HepG2 (cell line): Measurements from ENCODE around the gene IAH1. TPM values are rescaled to one million over a fixed set of nuclear protein-coding genes. Genes with fewer than 3 reads are reported as not detected.

Source experiments
- ATAC-seq: fragments of 200-7000 bp; cut with Tn5 transposase; 3 replicates; pipeline ENCODE4 v1.9.1; 2020; ENCODE audit warnings: mild to moderate bottlenecking, moderate library complexity
- BruUV-seq: library from RNA; stranded (reverse); fragments of 400-500 nt; replicated peaks from 2 replicates; lab custom pipeline; 2021; lab: Mats Ljungman, UMichigan
- CTCF ChIA-PET: fragments of 300-600 bp; formaldehyde crosslinking; extraction: SDS; loops from one replicate; lab custom pipeline; 2021; ENCODE audit warnings: low total read pairs, inconsistent platforms, low intra/inter-chr PET ratio; lab: Yijun Ruan, JAX
- POLR2A ChIA-PET: fragments of 350-600 bp; sonication (Branson Sonifier 250); formaldehyde crosslinking; loops from one replicate; lab custom pipeline; 2020; ENCODE audit warnings: antibody characterized with exemption, inconsistent platforms; lab: Yijun Ruan, JAX
- DNase-seq: peaks from one replicate; pipeline ENCODE4 v3.0.0-alpha.2; 2015; ENCODE audit warnings: low spot score
- FAIRE-seq: peaks from 3 replicates; lab custom pipeline; 2011; peaks lifted over from hg19 to GRCh38; lab: Jason Lieb, UNC
- H2AFZ ChIP-seq: one replicate; pipeline ENCODE4 v1.6.1; 2011; ENCODE audit warnings: low read length, inconsistent platforms
- H3K27ac ChIP-seq: fragments of 300-600 bp; 3 replicates; pipeline ENCODE4 v1.8.0; 2011; ENCODE audit warnings: mixed run types, mild to moderate bottlenecking, mixed read lengths, low read length, inconsistent platforms; ENCODE audit not compliant: insufficient read depth; ENCODE audit errors: extremely low read length
- H3K27me3 ChIP-seq, 2 experiments: fragments of 200-600 bp in 1 of 2; 2 replicates in 1 of 2; 3 replicates in 1 of 2; pipeline versions ENCODE4 v1.6.0 to v1.8.0; 2011; ENCODE audit warnings: low read length in 2 of 2, mild to moderate bottlenecking in 2 of 2, moderate library complexity in 2 of 2, inconsistent platforms in 1 of 2; ENCODE audit not compliant: insufficient read depth in 2 of 2, control insufficient read depth in 1 of 2
- H3K36me3 ChIP-seq, 2 experiments: fragments of 200-600 bp in 1 of 2; replicated peaks in 1 of 2; 2 replicates in 1 of 2; 3 replicates in 1 of 2; pipeline versions ENCODE4 v1.5.1 to v1.8.0; 2011; ENCODE audit warnings: low read length in 2 of 2, inconsistent platforms in 1 of 2; ENCODE audit not compliant: insufficient read depth in 2 of 2, control insufficient read depth in 1 of 2
- H3K4me1 ChIP-seq: 2 replicates; pipeline ENCODE4 v1.5.1; 2012; ENCODE audit warnings: low read length, inconsistent platforms; ENCODE audit not compliant: insufficient read depth
- H3K4me2 ChIP-seq: 2 replicates; pipeline ENCODE4 v1.6.0; 2011; ENCODE audit warnings: low read depth, low read length, inconsistent platforms
- H3K4me3 ChIP-seq, 3 experiments: fragments of 200-600 bp in 1 of 3; sonication (generic), shearing (Covaris generic) in 1 of 3; replicated peaks in 1 of 3; 2 replicates each; pipeline ENCODE4 v1.5.1; 2011 to 2016; ENCODE audit warnings: low read length in 3 of 3, inconsistent platforms in 2 of 3, low read depth in 2 of 3, mild to moderate bottlenecking in 2 of 3, control low read depth in 1 of 3, mixed read lengths in 1 of 3; ENCODE audit not compliant: insufficient read depth in 1 of 3
- H3K79me2 ChIP-seq: one replicate; pipeline ENCODE4 v1.6.1; 2011; ENCODE audit warnings: low read length, inconsistent platforms; ENCODE audit not compliant: insufficient read depth
- H3K9ac ChIP-seq: 2 replicates; pipeline ENCODE4 v1.6.0; 2011; ENCODE audit warnings: mild to moderate bottlenecking, low read depth, low read length, inconsistent platforms; ENCODE audit not compliant: insufficient read depth
- H3K9me3 ChIP-seq: 2 replicates; pipeline ENCODE4 v1.5.1; 2012; ENCODE audit warnings: mild to moderate bottlenecking, low read length
- H4K20me1 ChIP-seq: 2 replicates; pipeline ENCODE4 v1.6.0; 2011; ENCODE audit warnings: inconsistent platforms, mild to moderate bottlenecking, low read length, moderate library complexity; ENCODE audit not compliant: insufficient read depth
- ETV5 ChIP-seq: IDR thresholded peaks from 2 replicates; pipeline ENCODE4 v1.6.1; 2018; ENCODE audit warnings: missing biosample characterization, missing genetic modification reagents, inconsistent platforms, borderline replicate concordance
- FOXM1 ChIP-seq: sonication (generic); formaldehyde crosslinking; IDR thresholded peaks from 2 replicates; pipeline ENCODE4 v1.5.0; 2020; ENCODE audit warnings: missing genetic modification reagents
- MIXL1 ChIP-seq: IDR thresholded peaks from 2 replicates; pipeline ENCODE4 v1.6.1; 2016
- PHF21A ChIP-seq: sonication (generic); formaldehyde crosslinking; IDR thresholded peaks from 2 replicates; pipeline ENCODE4 v1.5.0; 2020; ENCODE audit warnings: mild to moderate bottlenecking, missing genetic modification reagents
- RBAK ChIP-seq: sonication (generic); formaldehyde crosslinking; IDR thresholded peaks from 2 replicates; pipeline ENCODE4 v1.5.1; 2020; ENCODE audit warnings: mild to moderate bottlenecking, missing genetic modification reagents
- SAP130 ChIP-seq: IDR thresholded peaks from 2 replicates; pipeline ENCODE4 v1.6.1; 2016; ENCODE audit warnings: low read depth
- SNAPC5 ChIP-seq: sonication (generic); formaldehyde crosslinking; IDR thresholded peaks from 2 replicates; pipeline ENCODE4 v1.8.1; 2023; ENCODE audit warnings: mild to moderate bottlenecking, missing genetic modification reagents, borderline replicate concordance
- TGIF2 ChIP-seq: IDR thresholded peaks from 2 replicates; pipeline ENCODE4 v1.6.1; 2016; ENCODE audit warnings: control low read depth, missing compliant biosample characterization
- ZNF180 ChIP-seq: sonication (generic); formaldehyde crosslinking; IDR thresholded peaks from 2 replicates; pipeline ENCODE4 v1.4.0; 2020; ENCODE audit warnings: low read depth, missing genetic modification reagents, borderline replicate concordance
- ZNF460 ChIP-seq: sonication (generic); formaldehyde crosslinking; IDR thresholded peaks from 2 replicates; pipeline ENCODE4 v1.5.1; 2020; ENCODE audit warnings: missing genetic modification reagents, mild to moderate bottlenecking, borderline replicate concordance
- ZNF678 ChIP-seq: sonication (generic); formaldehyde crosslinking; IDR thresholded peaks from 2 replicates; pipeline ENCODE4 v1.4.0; 2020; ENCODE audit warnings: mild to moderate bottlenecking, missing genetic modification reagents
- ZNF781 ChIP-seq: sonication (generic); formaldehyde crosslinking; IDR thresholded peaks from 2 replicates; pipeline ENCODE4 v1.5.1; 2020; ENCODE audit warnings: borderline replicate concordance, mild to moderate bottlenecking, missing genetic modification reagents; ENCODE audit errors: not compliant biosample characterization
- WGBS: methylation state at CpG from one replicate; pipeline ENCODE4 v1.1.6; 2017; ENCODE audit warnings: low lambda C conversion rate; 5-methylcytosine and 5-hydroxymethylcytosine counted together
- in situ Hi-C: cut with HindIII; loops from 2 replicates; pipeline ENCODE4 v1.10.0; 2017; ENCODE audit warnings: low pct_unique_long_range_greater_than_20kb; ENCODE audit not compliant: extremely low pct_ligation_motif_present
- intact Hi-C: fragments of 100-400 bp; cut with micrococcal nuclease; formaldehyde crosslinking; loops from one replicate; pipeline ENCODE4 v1.10.0; 2022; ENCODE audit not compliant: unreplicated experiment
- polyA plus RNA-seq, 8 experiments: library from polyadenylated mRNA; depleted of rRNA in 3 of 8; stranded (reverse) in 7 of 8; unstranded in 1 of 8; fragments of >200 nt; fragmentation: Illumina TruSeq in 4 of 8; extraction: Trizol in 4 of 8; gene quantifications; 2 replicates each; pipeline versions ENCODE4 v1.2.1 to v1.2.3, GENCODE V29; 2011 to 2016; ENCODE audit warnings: low read depth in 4 of 8, missing spikeins in 1 of 8, mixed read lengths in 1 of 8; ENCODE audit not compliant: insufficient read depth in 1 of 8
- total RNA-seq, 5 experiments: library from RNA; depleted of rRNA; stranded (reverse); fragments of >200 nt; fragmentation: Illumina TruSeq; extraction: Trizol; gene quantifications; 2 replicates each; pipeline ENCODE4 v1.2.3, GENCODE V29; 2016; ENCODE audit warnings: low read depth in 1 of 5

The IAH1 gene
- total and polyA plus RNA-seq, 2 of the 13 experiments (the other 11 are each of a cell fraction or from before 2014, with no cell fraction given), result 43.6 to 44.4 TPM

GRCh38 chr2:9462886-9463697 lies 11.3 kb upstream of the IAH1 start:
- BruUV-seq, result TSS peak; percentile 32
- Histone ChIP-seq H2AFZ (no peak overlapping the region), H3K27me3 (no peaks in the 10 kb centered on the region), H3K4me1 (peaks cover 8% of the 10 kb centered on the region; the same call in 1 of the 2 replicates), H3K27ac (no peak overlapping the region), H3K4me2 (no peak overlapping the region), H3K36me3 (peaks cover 11 to 41% of the 10 kb centered on the region in 2 experiments), H4K20me1 (no peaks in the 10 kb centered on the region), H3K4me3 (no peak overlapping the region), H3K79me2 (no peaks in the 10 kb centered on the region), H3K9me3 (no peaks in the 10 kb centered on the region), H3K9ac (no peak overlapping the region)
- FAIRE-seq (no peak), DNase-seq (no peak), ATAC-seq (no peak)
- WGBS, result 98% methylated on average over 6 of the region's 6 CpGs
- ChIA-PET POLR2A (no interaction called here), CTCF (no interaction called here)
- intact Hi-C loops (no loop called here), in situ Hi-C loops (no loop called here)
- TF ChIP-seq ZNF180 (CRISPR knock-in tag) (no peak), ZNF781 (CRISPR knock-in tag) (no peak), MIXL1 (CRISPR knock-in tag) (no peak), ETV5 (CRISPR knock-in tag) (no peak), ZNF678 (no peak), SAP130 (no peak), PHF21A (CRISPR knock-in tag) (no peak), ZNF460 (CRISPR knock-in tag) (no peak), RBAK (CRISPR knock-in tag) (no peak), TGIF2 (CRISPR knock-in tag) (no peak), SNAPC5 (CRISPR knock-in tag) (no peak), FOXM1 (CRISPR knock-in tag) (no peak)
